Effector memory CD4-positive, alpha-beta T cell (primary cell): Measurements from ENCODE around the gene NAA16.

Source experiments
- DNase-seq, 3 donors: peaks; one replicate each; pipeline ENCODE4 v3.0.0-alpha.2; 2020
- H3K27ac ChIP-seq: 2 replicates; pipeline ENCODE4 v1.7.0; 2013; ENCODE audit warnings: mild to moderate bottlenecking, low read length, moderate library complexity; ENCODE audit not compliant: insufficient read depth, poor library complexity, severe bottlenecking
- H3K27me3 ChIP-seq: replicated peaks from 2 replicates; pipeline ENCODE4 v1.7.0; 2013; ENCODE audit warnings: mild to moderate bottlenecking, low read length; ENCODE audit not compliant: insufficient read depth, control insufficient read depth, poor library complexity, severe bottlenecking
- H3K36me3 ChIP-seq: 2 replicates; pipeline ENCODE4 v1.7.0; 2013; ENCODE audit warnings: mild to moderate bottlenecking, low read length, moderate library complexity; ENCODE audit not compliant: control insufficient read depth, insufficient read depth
- H3K4me1 ChIP-seq: 2 replicates; pipeline ENCODE4 v1.7.0; 2013; ENCODE audit warnings: low read length, mild to moderate bottlenecking; ENCODE audit not compliant: control insufficient read depth, insufficient read depth, poor library complexity, severe bottlenecking
- H3K4me3 ChIP-seq: 2 replicates; pipeline ENCODE4 v1.7.0; 2013; ENCODE audit warnings: low read length, low read depth, mild to moderate bottlenecking; ENCODE audit not compliant: insufficient read depth, poor library complexity, severe bottlenecking
- H3K9me3 ChIP-seq: 2 replicates; pipeline ENCODE4 v1.7.0; 2013; ENCODE audit warnings: mild to moderate bottlenecking, low read length, moderate library complexity; ENCODE audit not compliant: control insufficient read depth

Gene NAA16

DNA sequence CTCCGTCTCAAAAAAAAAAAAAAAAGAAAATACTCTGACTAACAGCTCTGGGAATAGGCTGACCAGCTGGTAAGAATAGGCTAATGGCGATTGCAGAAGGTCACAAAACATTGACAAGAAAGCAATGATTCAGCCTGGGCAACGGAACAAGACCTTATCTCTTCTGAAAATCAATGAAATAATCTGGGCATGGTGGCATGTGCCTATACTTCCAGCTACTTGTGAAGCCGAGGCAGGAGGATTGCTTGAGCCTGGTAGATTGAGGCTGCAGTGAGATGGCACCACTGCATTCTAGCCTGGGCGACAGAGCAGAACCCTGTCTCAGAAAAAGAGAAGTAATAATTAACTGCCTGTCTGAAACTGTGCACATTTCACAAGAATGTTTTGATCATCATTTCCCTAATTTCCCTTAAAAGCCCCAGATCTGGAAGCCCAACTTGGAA, 28.9 kb upstream of the NAA16 start:
- Histone ChIP-seq H3K4me3 (no peak overlapping the region), H3K27ac (no peak overlapping the region), H3K36me3 (no peaks in the 10 kb centered on the region), H3K27me3 (no peaks in the 10 kb centered on the region), H3K9me3 (no peaks in the 10 kb centered on the region), H3K4me1 (no peaks in the 10 kb centered on the region)
- no peak for DNase-seq

GRCh38 chr13:41284512-41285288, 26.4 kb upstream of the NAA16 start:
- Histone ChIP-seq H3K36me3 (no peaks in the 10 kb centered on the region), H3K4me1 (no peaks in the 10 kb centered on the region), H3K27me3 (no peaks in the 10 kb centered on the region), H3K9me3 (no peaks in the 10 kb centered on the region), H3K4me3 (no peak overlapping the region), H3K27ac (no peak overlapping the region)
- DNase-seq, result no peak

DNA sequence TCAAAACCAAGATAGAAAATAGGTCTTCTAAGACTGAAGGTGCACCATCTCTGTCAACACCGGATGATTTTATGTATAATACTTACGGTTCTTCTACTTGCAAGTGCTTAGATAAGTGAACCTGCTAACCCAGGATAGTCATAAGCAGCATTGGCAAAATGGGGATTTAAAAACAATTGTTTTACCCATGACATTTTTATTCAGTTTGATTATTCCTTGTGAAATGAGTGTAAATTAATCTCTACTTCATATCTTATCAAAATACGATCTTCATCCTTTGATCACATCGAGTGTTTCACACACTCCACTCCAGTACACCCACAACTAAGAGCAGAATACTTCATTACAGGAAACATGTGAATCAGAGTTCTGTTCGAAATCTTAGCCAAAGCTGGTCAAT, 24.7 kb upstream of the NAA16 start:
- Histone ChIP-seq H3K27me3 (no peaks in the 10 kb centered on the region), H3K4me1 (no peaks in the 10 kb centered on the region), H3K9me3 (no peaks in the 10 kb centered on the region), H3K27ac (no peak overlapping the region), H3K4me3 (no peak overlapping the region), H3K36me3 (no peaks in the 10 kb centered on the region)
- no peak for DNase-seq

- H3K36me3 ChIP-seq, result no peaks in the 10 kb centered on the region
- H3K27me3 ChIP-seq, result no peaks in the 10 kb centered on the region
- no peaks in the 10 kb centered on the region for H3K9me3 ChIP-seq
- no peaks in the 10 kb centered on the region for H3K4me1 ChIP-seq
- DNase-seq, result no peak
- no peak overlapping the region for H3K4me3 ChIP-seq
- no peak overlapping the region for H3K27ac ChIP-seq
These were observed 21.6 kb upstream of the NAA16 start for GRCh38 chr13:41289463-41289881.

- Histone ChIP-seq H3K36me3 (no peaks in the 10 kb centered on the region), H3K27me3 (no peaks in the 10 kb centered on the region), H3K4me3 (no peak overlapping the region), H3K9me3 (no peaks in the 10 kb centered on the region), H3K27ac (no peak overlapping the region), H3K4me1 (no peaks in the 10 kb centered on the region)
- no peak for DNase-seq
These were observed 19.8 kb upstream of the NAA16 start for GRCh38 chr13:41291246-41291645.

DNA sequence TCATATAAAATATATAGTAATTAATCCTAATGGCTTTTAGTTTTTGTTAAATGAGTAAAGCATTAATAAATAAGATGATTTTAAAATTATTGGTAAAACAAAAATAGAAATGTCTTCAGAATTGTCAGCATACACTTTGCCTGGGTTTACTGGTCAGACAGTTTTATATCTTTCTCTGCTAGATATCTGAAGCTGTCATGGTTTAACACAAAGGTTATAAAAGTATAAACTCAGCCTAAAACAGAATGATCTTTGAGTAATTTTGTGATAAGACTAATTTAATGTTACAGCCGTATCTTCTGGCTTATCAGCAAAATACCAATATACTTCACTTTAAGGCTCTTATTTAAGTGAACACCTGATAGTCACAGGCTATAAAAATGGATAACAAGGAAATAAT, 17.8 kb upstream of the NAA16 start:
- DNase-seq, result no peak
- no peaks in the 10 kb centered on the region for H3K27me3 ChIP-seq
- H3K9me3 ChIP-seq, result no peaks in the 10 kb centered on the region
- H3K4me1 ChIP-seq, result no peaks in the 10 kb centered on the region
- no peak overlapping the region for H3K27ac ChIP-seq
- H3K36me3 ChIP-seq, result no peaks in the 10 kb centered on the region
- H3K4me3 ChIP-seq, result no peak overlapping the region

GRCh38 chr13:41294914-41295313, 16.2 kb upstream of the NAA16 start:
- H3K27ac ChIP-seq, result no peak overlapping the region
- H3K4me1 ChIP-seq, result no peaks in the 10 kb centered on the region

GRCh38 chr13:41295973-41296372, 15.1 kb upstream of the NAA16 start:
- Histone ChIP-seq H3K4me3 (no peak overlapping the region), H3K9me3 (no peaks in the 10 kb centered on the region), H3K36me3 (no peaks in the 10 kb centered on the region), H3K4me1 (no peaks in the 10 kb centered on the region), H3K27ac (no peak overlapping the region), H3K27me3 (no peaks in the 10 kb centered on the region)
- DNase-seq, result no peak

More at GRCh38 chr13:41294914-41295313, 16.2 kb upstream of the NAA16 start:
- Histone ChIP-seq H3K9me3 (no peaks in the 10 kb centered on the region), H3K27me3 (no peaks in the 10 kb centered on the region), H3K4me3 (no peak overlapping the region), H3K36me3 (no peaks in the 10 kb centered on the region)
- no peak for DNase-seq

- Histone ChIP-seq H3K27ac (no peak overlapping the region), H3K9me3 (no peaks in the 10 kb centered on the region), H3K36me3 (no peaks in the 10 kb centered on the region), H3K27me3 (no peaks in the 10 kb centered on the region), H3K4me1 (no peaks in the 10 kb centered on the region), H3K4me3 (no peak overlapping the region)
- no peak for DNase-seq
These were observed 14.0 kb upstream of the NAA16 start for GRCh38 chr13:41296879-41297646.
